HL-60 (cell line): ENCODE data around the gene TPPP.

Source experiments
- DNase-seq, 2 experiments: peaks; one replicate each; pipeline ENCODE4 v3.0.0-alpha.2; 2010 to 2020; ENCODE audit warnings: low read depth in 1 of 2, low spot score in 1 of 2
- H3K27ac ChIP-seq: fragments of 250-450 bp; sonication (Bioruptor Pico); replicated peaks from 2 replicates; pipeline ENCODE4 v1.5.1; 2020; ENCODE audit warnings: mild to moderate bottlenecking, moderate library complexity
- H3K27me3 ChIP-seq: fragments of 250-450 bp; sonication (Bioruptor Pico); 2 replicates; pipeline ENCODE4 v1.5.1; 2021; ENCODE audit warnings: mild to moderate bottlenecking, moderate library complexity; ENCODE audit not compliant: insufficient read depth, poor library complexity, severe bottlenecking
- H3K4me3 ChIP-seq: replicated peaks from 2 replicates; pipeline ENCODE4 v1.5.1; 2011; ENCODE audit warnings: mild to moderate bottlenecking, control low read depth, low read length; ENCODE audit not compliant: insufficient read depth
- GABPA ChIP-seq: IDR thresholded peaks from 2 replicates; pipeline ENCODE4 v1.6.1; 2012; ENCODE audit warnings: low read depth
- POLR2AphosphoS5 ChIP-seq: IDR thresholded peaks from 2 replicates; pipeline ENCODE4 v1.6.1; 2012; ENCODE audit warnings: low read depth
- SPI1 ChIP-seq: IDR thresholded peaks from 2 replicates; pipeline ENCODE4 v1.6.1; 2012; ENCODE audit warnings: low read depth, mild to moderate bottlenecking, borderline replicate concordance
- TF ChIP-seq, protein P1 (sequence below): IDR thresholded peaks from 2 replicates; pipeline ENCODE4 v1.6.1; 2012; ENCODE audit warnings: low read depth; ENCODE audit not compliant: insufficient replicate concordance
- TF ChIP-seq, protein P2 (sequence below): IDR thresholded peaks from one replicate; pipeline ENCODE4 v1.5.1; 2011; ENCODE audit warnings: low read length, control low read depth, inconsistent platforms; ENCODE audit not compliant: insufficient read depth

Gene TPPP

DNA sequence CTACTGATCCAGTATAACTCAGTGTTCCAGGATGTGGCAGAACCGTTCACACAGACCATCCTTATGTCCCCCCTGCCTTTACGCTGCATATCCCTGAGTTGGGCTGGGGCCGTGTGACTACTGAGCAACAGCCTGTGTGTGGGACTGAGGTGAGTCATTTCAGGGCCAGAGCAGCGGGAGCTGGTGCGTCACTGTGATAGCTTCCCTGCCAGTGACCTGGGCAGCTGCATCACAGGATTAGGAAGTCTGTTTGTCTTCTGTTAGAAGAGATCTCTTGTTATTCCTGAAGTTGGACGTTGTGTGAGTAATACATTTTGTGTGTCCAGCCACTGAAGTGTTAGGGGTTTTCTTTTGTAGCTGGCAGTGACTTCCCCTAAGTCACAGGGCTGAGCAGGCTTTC lies 35.6 kb downstream of the TPPP start:
- no peak for DNase-seq
- TF ChIP-seq POLR2AphosphoS5, result no peak
- TF ChIP-seq, protein P1, sequence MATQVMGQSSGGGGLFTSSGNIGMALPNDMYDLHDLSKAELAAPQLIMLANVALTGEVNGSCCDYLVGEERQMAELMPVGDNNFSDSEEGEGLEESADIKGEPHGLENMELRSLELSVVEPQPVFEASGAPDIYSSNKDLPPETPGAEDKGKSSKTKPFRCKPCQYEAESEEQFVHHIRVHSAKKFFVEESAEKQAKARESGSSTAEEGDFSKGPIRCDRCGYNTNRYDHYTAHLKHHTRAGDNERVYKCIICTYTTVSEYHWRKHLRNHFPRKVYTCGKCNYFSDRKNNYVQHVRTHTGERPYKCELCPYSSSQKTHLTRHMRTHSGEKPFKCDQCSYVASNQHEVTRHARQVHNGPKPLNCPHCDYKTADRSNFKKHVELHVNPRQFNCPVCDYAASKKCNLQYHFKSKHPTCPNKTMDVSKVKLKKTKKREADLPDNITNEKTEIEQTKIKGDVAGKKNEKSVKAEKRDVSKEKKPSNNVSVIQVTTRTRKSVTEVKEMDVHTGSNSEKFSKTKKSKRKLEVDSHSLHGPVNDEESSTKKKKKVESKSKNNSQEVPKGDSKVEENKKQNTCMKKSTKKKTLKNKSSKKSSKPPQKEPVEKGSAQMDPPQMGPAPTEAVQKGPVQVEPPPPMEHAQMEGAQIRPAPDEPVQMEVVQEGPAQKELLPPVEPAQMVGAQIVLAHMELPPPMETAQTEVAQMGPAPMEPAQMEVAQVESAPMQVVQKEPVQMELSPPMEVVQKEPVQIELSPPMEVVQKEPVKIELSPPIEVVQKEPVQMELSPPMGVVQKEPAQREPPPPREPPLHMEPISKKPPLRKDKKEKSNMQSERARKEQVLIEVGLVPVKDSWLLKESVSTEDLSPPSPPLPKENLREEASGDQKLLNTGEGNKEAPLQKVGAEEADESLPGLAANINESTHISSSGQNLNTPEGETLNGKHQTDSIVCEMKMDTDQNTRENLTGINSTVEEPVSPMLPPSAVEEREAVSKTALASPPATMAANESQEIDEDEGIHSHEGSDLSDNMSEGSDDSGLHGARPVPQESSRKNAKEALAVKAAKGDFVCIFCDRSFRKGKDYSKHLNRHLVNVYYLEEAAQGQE, result no peak
- no peak for TF ChIP-seq SPI1
- TF ChIP-seq, protein P2, sequence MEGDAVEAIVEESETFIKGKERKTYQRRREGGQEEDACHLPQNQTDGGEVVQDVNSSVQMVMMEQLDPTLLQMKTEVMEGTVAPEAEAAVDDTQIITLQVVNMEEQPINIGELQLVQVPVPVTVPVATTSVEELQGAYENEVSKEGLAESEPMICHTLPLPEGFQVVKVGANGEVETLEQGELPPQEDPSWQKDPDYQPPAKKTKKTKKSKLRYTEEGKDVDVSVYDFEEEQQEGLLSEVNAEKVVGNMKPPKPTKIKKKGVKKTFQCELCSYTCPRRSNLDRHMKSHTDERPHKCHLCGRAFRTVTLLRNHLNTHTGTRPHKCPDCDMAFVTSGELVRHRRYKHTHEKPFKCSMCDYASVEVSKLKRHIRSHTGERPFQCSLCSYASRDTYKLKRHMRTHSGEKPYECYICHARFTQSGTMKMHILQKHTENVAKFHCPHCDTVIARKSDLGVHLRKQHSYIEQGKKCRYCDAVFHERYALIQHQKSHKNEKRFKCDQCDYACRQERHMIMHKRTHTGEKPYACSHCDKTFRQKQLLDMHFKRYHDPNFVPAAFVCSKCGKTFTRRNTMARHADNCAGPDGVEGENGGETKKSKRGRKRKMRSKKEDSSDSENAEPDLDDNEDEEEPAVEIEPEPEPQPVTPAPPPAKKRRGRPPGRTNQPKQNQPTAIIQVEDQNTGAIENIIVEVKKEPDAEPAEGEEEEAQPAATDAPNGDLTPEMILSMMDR, result no peak
- TF ChIP-seq GABPA, result no peak
- Histone ChIP-seq H3K4me3 (no peak overlapping the region), H3K27ac (no peak overlapping the region), H3K27me3 (no peaks in the 10 kb centered on the region)

DNA sequence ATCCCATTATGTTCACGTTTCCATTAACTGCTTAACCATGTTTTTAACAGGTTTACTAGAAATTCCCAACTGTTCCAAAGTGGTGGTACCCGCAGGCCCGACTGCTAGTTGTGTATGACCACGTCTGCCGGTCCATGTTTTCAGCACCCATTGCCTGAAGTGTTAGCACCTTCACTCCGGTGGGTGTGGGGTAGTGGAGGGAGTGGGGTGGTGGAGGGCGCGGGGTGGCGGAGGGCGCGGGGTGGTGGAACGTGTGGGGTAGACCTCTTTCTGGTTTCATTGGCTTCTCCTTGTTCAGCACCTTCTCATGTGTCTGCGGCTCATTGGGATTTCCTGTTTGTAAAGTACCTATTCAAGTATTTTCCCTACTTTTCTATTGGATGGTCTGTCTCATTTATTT lies 37.7 kb downstream of the TPPP start:
- no peak overlapping the region for H3K27ac ChIP-seq
- TF ChIP-seq, protein P1, result no peak
- no peak for TF ChIP-seq POLR2AphosphoS5
- TF ChIP-seq SPI1, result no peak
- TF ChIP-seq, protein P2, result no peak
- TF ChIP-seq GABPA, result no peak

DNA sequence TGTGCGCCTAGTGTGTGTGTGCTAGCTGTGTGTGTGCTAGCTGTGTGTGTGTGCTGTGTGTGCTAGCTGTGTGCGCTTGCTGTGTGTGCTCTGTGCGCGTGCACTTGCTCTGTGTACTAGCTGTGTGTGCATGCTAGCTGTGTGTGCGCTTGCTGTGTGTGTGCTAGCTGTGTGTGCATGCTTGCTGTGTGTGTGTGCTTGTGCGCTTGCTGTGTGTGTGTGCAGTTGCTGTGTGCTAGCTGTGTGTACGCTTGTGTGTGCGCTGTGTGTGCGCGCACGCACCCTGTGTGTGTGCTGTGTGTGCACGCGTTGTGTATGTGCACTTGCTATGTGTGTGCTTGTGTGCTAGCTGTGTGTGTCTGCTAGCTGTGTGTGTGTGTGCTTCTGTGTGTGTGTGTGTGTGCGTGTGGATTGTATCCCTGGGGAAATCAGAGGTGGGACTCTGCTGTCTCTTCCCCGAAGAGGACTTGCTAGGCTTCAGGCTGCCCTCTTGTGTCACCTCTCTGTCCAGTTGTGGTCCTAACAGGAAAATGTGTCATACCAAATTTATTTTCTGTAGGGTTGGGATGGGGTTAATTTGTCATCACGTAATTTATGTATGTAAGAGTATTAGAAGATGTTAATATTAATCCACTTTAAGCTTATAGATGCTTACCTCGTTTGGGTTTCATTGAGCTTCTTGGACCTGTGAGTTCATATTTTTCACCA lies 38.9 kb downstream of the TPPP start:
- TF ChIP-seq GABPA (no peak), POLR2AphosphoS5 (no peak)
- TF ChIP-seq, protein P2, result no peak
- TF ChIP-seq, protein P1, result no peak

More for the DNA sequence above, 37.7 kb downstream of the TPPP start:
- H3K4me3 ChIP-seq, result no peak overlapping the region
- DNase-seq, result no peak
- H3K27me3 ChIP-seq, result no peaks in the 10 kb centered on the region

More for the DNA sequence above, 38.9 kb downstream of the TPPP start:
- no peak for DNase-seq
- no peaks in the 10 kb centered on the region for H3K27me3 ChIP-seq
- H3K4me3 ChIP-seq, result no peak overlapping the region
- no peak overlapping the region for H3K27ac ChIP-seq
